ENCODE data around the gene ZNF860. TPM values are rescaled to one million over a fixed set of nuclear protein-coding genes. Genes with fewer than 3 reads are reported as not detected.

Gene ZNF860
- total RNA-seq = 0.17 and 1.0 TPM in 2 replicates

DNA sequence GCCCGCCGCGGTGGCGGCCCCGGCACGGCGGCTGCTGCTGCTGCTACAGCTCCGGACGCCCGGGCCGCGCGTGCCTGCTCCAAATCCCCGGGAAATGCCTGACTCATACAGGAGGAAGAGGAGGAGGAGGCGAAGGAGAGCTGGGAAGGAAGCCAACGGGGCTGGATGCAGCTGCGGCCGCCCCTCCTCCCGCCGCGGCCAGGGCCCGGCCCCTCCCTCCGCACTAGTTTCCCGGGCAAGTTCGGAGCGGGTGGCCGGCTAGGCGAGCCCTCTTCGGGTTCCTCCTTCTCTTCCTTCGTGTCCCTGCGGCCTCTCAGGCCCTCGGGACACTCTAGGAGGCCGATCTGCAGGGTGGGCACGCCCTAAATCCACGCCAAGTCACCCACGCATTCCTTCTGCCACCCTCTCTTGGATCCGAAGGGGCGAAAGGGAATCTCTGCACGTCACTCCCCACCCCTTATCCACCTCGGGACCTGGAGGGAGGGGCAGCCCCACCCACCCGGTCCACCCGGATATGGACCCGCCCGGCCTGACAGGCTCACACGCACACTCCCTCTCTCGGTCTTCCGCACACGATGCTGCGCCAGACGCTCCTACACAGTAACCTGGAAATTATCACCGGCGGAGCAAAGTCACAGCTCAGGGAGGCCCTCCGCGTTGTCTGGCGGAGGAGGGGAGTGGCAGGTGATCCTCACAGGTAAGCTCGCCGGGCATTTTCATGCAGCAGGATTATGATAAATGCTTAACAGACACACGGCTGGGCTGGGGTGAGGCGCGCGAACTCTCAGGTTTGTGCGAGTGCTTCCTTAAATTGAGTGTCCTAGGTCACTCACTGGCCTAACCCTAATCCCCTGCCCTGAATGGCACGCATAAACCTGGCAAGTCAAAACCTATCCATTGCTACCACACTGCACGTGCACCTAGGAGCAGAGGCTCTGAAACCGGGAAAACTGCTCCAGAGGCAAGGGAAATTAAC is at the start of gene ZNF860, which contains the start of gene OSBPL10:
ZNF860 (plus strand) TSS at position 545 of the 976 bp plus-strand sequence. CDS start 7,330 bp downstream, outside the sequence.
OSBPL10 (minus strand) TSS at position 57 of the 976 bp plus-strand sequence. CDS start 83 bp downstream, outside the sequence.

Other genes with a start within 250 kb of the ZNF860 start
- 4.0 and 9.5 TPM in 2 replicates for gene OSBPL10, start 488 bp upstream of the ZNF860 start, total RNA-seq
- 8.1 and 8.4 TPM in 2 replicates for gene GPD1L, start 124.9 kb downstream of the ZNF860 start, total RNA-seq

Measured in smooth muscle cell of trachea (primary cell).